SK-N-SH treated with all-trans-retinoic acid at 6 μM for 48 hours (cell line): ENCODE data around the gene DRD3.

Experiments
- ATAC-seq: fragments of 200-7000 bp; cut with Tn5 transposase; 3 replicates; pipeline ENCODE4 v1.9.1; 2020; ENCODE audit warnings: mild to moderate bottlenecking, moderate library complexity
- ARNTL ChIP-seq: fragments of 450-650 bp; formaldehyde crosslinking; IDR thresholded peaks from 2 replicates; pipeline ENCODE4 v1.5.0; 2020; ENCODE audit warnings: low read depth, mild to moderate bottlenecking, moderate library complexity, borderline replicate concordance
- BACH2 ChIP-seq: fragments of 250-450 bp; sonication (Bioruptor Pico); IDR thresholded peaks from 2 replicates; pipeline ENCODE4 v1.9.0; 2021; ENCODE audit warnings: mild to moderate bottlenecking, borderline replicate concordance
- CSDC2 ChIP-seq: fragments of 250-450 bp; sonication (Bioruptor Pico); IDR thresholded peaks from 2 replicates; pipeline ENCODE4 v1.5.0; 2020; ENCODE audit warnings: mild to moderate bottlenecking, moderate library complexity
- ESRRG ChIP-seq: fragments of 250-450 bp; sonication (Bioruptor Pico); IDR thresholded peaks from 2 replicates; pipeline ENCODE4 v1.6.1; 2021; ENCODE audit warnings: mild to moderate bottlenecking
- GLIS3 ChIP-seq: fragments of 250-450 bp; sonication (Bioruptor Pico); IDR thresholded peaks from 2 replicates; pipeline ENCODE4 v1.5.0; 2020; ENCODE audit warnings: mild to moderate bottlenecking, moderate library complexity
- ISL1 ChIP-seq: fragments of 250-450 bp; sonication (Bioruptor Pico); IDR thresholded peaks from 2 replicates; pipeline ENCODE4 v2.1.2; 2022; ENCODE audit warnings: mild to moderate bottlenecking, moderate library complexity
- PPARA ChIP-seq: fragments of 250-450 bp; sonication (Bioruptor Pico); IDR thresholded peaks from 2 replicates; pipeline ENCODE4 v1.5.0; 2020; ENCODE audit warnings: mild to moderate bottlenecking, borderline replicate concordance
- RARB ChIP-seq: fragments of 250-450 bp; sonication (Bioruptor Pico); IDR thresholded peaks from 2 replicates; pipeline ENCODE4 v1.8.0; 2021; ENCODE audit warnings: mild to moderate bottlenecking, moderate library complexity
- SNAI2 ChIP-seq: fragments of 250-450 bp; sonication (Bioruptor Pico); IDR thresholded peaks from 2 replicates; pipeline ENCODE4 v1.5.0; 2020; ENCODE audit warnings: mild to moderate bottlenecking, moderate library complexity
- TCF4 ChIP-seq: fragments of 250-450 bp; sonication (Bioruptor Pico); IDR thresholded peaks from 2 replicates; pipeline ENCODE4 v1.8.0; 2021; ENCODE audit warnings: mild to moderate bottlenecking, moderate library complexity, borderline replicate concordance
- TOX ChIP-seq: fragments of 250-450 bp; sonication (Bioruptor Pico); IDR thresholded peaks from 2 replicates; pipeline ENCODE4 v1.8.0; 2021; ENCODE audit warnings: mild to moderate bottlenecking, moderate library complexity, borderline replicate concordance
- ZC3H10 ChIP-seq: fragments of 250-450 bp; sonication (Bioruptor Pico); IDR thresholded peaks from 2 replicates; pipeline ENCODE4 v1.5.1; 2021; ENCODE audit warnings: mild to moderate bottlenecking, moderate library complexity
- ZFP3 ChIP-seq: fragments of 250-450 bp; sonication (Bioruptor Pico); IDR thresholded peaks from 2 replicates; pipeline ENCODE4 v1.5.0; 2020; ENCODE audit warnings: mild to moderate bottlenecking, moderate library complexity
- ZFP30 ChIP-seq: fragments of 450-650 bp; formaldehyde crosslinking; IDR thresholded peaks from 2 replicates; pipeline ENCODE4 v1.5.0; 2022; ENCODE audit warnings: mild to moderate bottlenecking, moderate library complexity
- ZNF8 ChIP-seq: fragments of 450-650 bp; formaldehyde crosslinking; IDR thresholded peaks from 2 replicates; pipeline ENCODE4 v1.5.0; 2020; ENCODE audit warnings: mild to moderate bottlenecking, moderate library complexity
- TF ChIP-seq, protein P1 (sequence below): fragments of 250-450 bp; sonication (Bioruptor Pico); IDR thresholded peaks from 2 replicates; pipeline ENCODE4 v1.8.0; 2020; ENCODE audit warnings: mild to moderate bottlenecking, moderate library complexity, borderline replicate concordance
- TF ChIP-seq, protein P2 (sequence below): fragments of 250-450 bp; sonication (Bioruptor Pico); IDR thresholded peaks from 2 replicates; pipeline ENCODE4 v1.5.1; 2020; ENCODE audit warnings: low read depth, mild to moderate bottlenecking, moderate library complexity
- TF ChIP-seq, protein P3 (sequence below): fragments of 250-450 bp; sonication (Bioruptor Pico); IDR thresholded peaks from 2 replicates; pipeline ENCODE4 v1.5.1; 2021; ENCODE audit warnings: mild to moderate bottlenecking, moderate library complexity
- TF ChIP-seq, protein P4 (sequence below): fragments of 250-450 bp; sonication (Bioruptor Pico); IDR thresholded peaks from 2 replicates; pipeline ENCODE4 v1.8.0; 2021; ENCODE audit warnings: low read depth, mild to moderate bottlenecking, moderate library complexity, borderline replicate concordance
- TF ChIP-seq, protein P5 (sequence below): fragments of 250-450 bp; sonication (Bioruptor Pico); IDR thresholded peaks from 2 replicates; pipeline ENCODE4 v1.5.0; 2020; ENCODE audit warnings: mild to moderate bottlenecking, moderate library complexity

Gene DRD3

DNA sequence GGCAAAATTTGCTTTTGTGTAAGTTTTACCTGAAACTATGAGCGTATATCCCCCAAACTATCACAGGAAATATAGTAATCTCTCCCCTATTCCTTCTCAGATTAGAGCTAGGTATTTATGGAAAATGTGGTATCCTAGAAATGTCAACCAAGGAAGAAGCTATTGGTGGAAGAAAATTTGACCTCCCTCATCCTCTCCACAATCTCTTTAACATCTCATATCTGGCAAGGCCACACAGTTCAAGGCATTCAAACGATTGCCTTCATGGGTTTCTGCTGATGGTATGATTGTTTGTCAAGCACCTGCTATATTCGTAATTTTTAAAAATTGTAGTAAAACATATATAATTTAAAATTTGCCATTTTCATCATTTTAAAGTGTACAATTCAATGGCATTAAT, 27.5 kb upstream of the DRD3 start:
- ATAC-seq = no peak
- TF ChIP-seq, protein P1, sequence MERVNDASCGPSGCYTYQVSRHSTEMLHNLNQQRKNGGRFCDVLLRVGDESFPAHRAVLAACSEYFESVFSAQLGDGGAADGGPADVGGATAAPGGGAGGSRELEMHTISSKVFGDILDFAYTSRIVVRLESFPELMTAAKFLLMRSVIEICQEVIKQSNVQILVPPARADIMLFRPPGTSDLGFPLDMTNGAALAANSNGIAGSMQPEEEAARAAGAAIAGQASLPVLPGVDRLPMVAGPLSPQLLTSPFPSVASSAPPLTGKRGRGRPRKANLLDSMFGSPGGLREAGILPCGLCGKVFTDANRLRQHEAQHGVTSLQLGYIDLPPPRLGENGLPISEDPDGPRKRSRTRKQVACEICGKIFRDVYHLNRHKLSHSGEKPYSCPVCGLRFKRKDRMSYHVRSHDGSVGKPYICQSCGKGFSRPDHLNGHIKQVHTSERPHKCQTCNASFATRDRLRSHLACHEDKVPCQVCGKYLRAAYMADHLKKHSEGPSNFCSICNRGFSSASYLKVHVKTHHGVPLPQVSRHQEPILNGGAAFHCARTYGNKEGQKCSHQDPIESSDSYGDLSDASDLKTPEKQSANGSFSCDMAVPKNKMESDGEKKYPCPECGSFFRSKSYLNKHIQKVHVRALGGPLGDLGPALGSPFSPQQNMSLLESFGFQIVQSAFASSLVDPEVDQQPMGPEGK (CRISPR knock-in tag) = no peak
- TF ChIP-seq ZFP3 (CRISPR knock-in tag) (no peak), ZC3H10 (CRISPR knock-in tag) (no peak), TCF4 (no peak), RARB (CRISPR knock-in tag) (no peak), CSDC2 (CRISPR knock-in tag) (no peak), TOX (CRISPR knock-in tag) (no peak), PPARA (CRISPR knock-in tag) (no peak), ARNTL (CRISPR knock-in tag) (no peak)
- TF ChIP-seq, protein P2, sequence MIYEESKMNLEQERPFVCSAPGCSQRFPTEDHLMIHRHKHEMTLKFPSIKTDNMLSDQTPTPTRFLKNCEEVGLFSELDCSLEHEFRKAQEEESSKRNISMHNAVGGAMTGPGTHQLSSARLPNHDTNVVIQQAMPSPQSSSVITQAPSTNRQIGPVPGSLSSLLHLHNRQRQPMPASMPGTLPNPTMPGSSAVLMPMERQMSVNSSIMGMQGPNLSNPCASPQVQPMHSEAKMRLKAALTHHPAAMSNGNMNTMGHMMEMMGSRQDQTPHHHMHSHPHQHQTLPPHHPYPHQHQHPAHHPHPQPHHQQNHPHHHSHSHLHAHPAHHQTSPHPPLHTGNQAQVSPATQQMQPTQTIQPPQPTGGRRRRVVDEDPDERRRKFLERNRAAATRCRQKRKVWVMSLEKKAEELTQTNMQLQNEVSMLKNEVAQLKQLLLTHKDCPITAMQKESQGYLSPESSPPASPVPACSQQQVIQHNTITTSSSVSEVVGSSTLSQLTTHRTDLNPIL (CRISPR knock-in tag) = no peak
- TF ChIP-seq, protein P3, sequence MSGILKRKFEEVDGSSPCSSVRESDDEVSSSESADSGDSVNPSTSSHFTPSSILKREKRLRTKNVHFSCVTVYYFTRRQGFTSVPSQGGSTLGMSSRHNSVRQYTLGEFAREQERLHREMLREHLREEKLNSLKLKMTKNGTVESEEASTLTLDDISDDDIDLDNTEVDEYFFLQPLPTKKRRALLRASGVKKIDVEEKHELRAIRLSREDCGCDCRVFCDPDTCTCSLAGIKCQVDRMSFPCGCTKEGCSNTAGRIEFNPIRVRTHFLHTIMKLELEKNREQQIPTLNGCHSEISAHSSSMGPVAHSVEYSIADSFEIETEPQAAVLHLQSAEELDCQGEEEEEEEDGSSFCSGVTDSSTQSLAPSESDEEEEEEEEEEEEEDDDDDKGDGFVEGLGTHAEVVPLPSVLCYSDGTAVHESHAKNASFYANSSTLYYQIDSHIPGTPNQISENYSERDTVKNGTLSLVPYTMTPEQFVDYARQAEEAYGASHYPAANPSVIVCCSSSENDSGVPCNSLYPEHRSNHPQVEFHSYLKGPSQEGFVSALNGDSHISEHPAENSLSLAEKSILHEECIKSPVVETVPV (CRISPR knock-in tag) = no peak

DNA sequence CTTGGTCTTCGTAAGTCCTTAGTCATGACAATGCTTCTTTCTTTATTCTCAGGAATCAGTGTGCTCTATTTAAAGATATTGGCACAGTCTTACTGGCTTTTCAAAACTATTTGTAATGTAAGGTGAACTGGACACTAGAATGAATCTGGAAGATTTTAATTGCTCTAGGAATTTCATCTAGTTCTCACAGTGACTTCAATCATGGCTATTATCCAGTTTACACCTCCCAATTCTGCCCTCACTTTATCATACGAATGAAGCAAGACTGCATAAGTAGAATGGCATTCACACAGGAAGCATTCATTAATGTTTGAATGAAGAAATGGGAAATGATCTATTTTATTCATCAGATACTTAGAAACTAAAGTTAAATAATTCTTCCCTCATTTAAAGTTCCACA, 26.7 kb upstream of the DRD3 start:
- no peak for TF ChIP-seq ZNF8 (CRISPR knock-in tag)
- no peak for TF ChIP-seq ARNTL (CRISPR knock-in tag)
- TF ChIP-seq, protein P2 (CRISPR knock-in tag) = no peak
- TF ChIP-seq, protein P3 (CRISPR knock-in tag) = no peak

DNA sequence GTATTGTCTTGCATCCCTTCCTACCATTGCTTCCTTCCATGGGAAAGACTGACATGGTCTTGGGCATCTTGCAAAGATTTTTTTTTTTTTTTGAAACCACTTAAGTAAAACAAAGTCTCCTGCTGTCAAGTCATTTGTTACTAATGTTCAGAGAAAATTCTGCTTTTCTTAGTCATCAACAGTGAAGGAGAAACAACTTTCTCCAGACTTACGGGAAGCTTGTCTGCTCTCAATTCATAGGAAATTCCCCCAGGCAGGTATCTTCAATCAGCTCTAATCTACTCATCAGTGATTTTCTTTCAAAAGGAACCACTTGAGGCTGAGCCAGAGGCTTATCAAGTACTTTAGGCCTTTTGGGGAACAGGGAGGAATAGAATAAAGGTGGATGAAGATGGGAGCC, 15.9 kb upstream of the DRD3 start:
- TF ChIP-seq, protein P1 (CRISPR knock-in tag) = no peak
- no peak for TF ChIP-seq GLIS3 (CRISPR knock-in tag)
- TF ChIP-seq, protein P4, sequence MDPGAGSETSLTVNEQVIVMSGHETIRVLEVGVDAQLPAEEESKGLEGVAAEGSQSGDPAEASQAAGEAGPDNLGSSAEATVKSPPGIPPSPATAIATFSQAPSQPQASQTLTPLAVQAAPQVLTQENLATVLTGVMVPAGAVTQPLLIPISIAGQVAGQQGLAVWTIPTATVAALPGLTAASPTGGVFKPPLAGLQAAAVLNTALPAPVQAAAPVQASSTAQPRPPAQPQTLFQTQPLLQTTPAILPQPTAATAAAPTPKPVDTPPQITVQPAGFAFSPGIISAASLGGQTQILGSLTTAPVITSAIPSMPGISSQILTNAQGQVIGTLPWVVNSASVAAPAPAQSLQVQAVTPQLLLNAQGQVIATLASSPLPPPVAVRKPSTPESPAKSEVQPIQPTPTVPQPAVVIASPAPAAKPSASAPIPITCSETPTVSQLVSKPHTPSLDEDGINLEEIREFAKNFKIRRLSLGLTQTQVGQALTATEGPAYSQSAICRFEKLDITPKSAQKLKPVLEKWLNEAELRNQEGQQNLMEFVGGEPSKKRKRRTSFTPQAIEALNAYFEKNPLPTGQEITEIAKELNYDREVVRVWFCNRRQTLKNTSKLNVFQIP (CRISPR knock-in tag) = no peak
- TF ChIP-seq ISL1 (CRISPR knock-in tag) = no peak
- no peak for TF ChIP-seq PPARA (CRISPR knock-in tag)
- TF ChIP-seq, protein P5, sequence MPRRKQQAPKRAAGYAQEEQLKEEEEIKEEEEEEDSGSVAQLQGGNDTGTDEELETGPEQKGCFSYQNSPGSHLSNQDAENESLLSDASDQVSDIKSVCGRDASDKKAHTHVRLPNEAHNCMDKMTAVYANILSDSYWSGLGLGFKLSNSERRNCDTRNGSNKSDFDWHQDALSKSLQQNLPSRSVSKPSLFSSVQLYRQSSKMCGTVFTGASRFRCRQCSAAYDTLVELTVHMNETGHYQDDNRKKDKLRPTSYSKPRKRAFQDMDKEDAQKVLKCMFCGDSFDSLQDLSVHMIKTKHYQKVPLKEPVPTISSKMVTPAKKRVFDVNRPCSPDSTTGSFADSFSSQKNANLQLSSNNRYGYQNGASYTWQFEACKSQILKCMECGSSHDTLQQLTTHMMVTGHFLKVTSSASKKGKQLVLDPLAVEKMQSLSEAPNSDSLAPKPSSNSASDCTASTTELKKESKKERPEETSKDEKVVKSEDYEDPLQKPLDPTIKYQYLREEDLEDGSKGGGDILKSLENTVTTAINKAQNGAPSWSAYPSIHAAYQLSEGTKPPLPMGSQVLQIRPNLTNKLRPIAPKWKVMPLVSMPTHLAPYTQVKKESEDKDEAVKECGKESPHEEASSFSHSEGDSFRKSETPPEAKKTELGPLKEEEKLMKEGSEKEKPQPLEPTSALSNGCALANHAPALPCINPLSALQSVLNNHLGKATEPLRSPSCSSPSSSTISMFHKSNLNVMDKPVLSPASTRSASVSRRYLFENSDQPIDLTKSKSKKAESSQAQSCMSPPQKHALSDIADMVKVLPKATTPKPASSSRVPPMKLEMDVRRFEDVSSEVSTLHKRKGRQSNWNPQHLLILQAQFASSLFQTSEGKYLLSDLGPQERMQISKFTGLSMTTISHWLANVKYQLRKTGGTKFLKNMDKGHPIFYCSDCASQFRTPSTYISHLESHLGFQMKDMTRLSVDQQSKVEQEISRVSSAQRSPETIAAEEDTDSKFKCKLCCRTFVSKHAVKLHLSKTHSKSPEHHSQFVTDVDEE (CRISPR knock-in tag) = no peak
- no peak for TF ChIP-seq CSDC2 (CRISPR knock-in tag)
- TF ChIP-seq TOX (CRISPR knock-in tag) = no peak
- no peak for TF ChIP-seq TCF4
- TF ChIP-seq ZC3H10 (CRISPR knock-in tag) = no peak
- TF ChIP-seq, protein P3 (CRISPR knock-in tag) = no peak
- no peak for TF ChIP-seq BACH2 (CRISPR knock-in tag)
- TF ChIP-seq SNAI2 (CRISPR knock-in tag) = no peak
- no peak for TF ChIP-seq ESRRG
- TF ChIP-seq ZNF8 (CRISPR knock-in tag) = no peak
- TF ChIP-seq ARNTL (CRISPR knock-in tag) = no peak
- TF ChIP-seq ZFP30 (CRISPR knock-in tag) = no peak
- no peak for TF ChIP-seq ZFP3 (CRISPR knock-in tag)
- no peak for ATAC-seq

More for the DNA sequence above, 26.7 kb upstream of the DRD3 start:
- ATAC-seq = no peak
